HG02759 (cell line): ENCODE data around the gene TOMM40L.

Source experiments
- ATAC-seq: cut with Tn5 transposase; IDR thresholded peaks from one replicate; pipeline ENCODE4 v1.9.1; 2021; ENCODE audit warnings: mild to moderate bottlenecking, moderate library complexity; ENCODE audit not compliant: unreplicated experiment

The TOMM40L gene

GRCh38 chr1:161196521-161197451, 29.1 kb upstream of the TOMM40L start:
- ATAC-seq, result no peak

DNA sequence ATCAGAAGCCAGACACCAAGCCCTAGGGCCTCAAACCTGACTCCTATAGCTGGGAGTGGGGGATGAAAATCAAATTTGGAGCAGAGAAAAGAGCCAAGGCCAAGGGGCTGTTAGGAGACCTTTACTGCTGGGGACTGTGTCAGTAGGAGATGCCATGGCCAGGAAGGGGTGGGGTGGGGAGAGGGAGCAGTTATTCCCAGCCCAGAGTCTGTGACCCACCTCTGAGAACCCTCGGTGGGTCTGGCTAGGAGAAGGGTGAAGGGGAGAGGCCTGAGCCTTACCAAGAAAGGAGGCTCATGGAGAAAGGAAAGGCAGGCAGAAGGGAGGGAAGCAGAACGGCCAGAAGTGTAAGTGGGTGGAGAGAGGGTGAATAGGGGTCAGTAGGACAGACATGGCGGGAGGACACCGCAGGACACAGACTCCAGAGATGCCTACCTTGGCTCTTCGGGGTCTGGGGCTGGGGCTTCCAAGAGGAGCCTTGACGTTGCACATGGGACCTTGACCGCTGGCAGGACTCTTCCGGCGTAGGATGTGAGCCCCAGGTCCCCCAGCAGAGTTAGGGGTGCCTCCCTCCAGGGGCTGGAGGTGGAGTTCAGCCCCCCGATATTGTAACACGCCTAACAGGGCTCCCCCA, 28.2 kb upstream of the TOMM40L start:
- no peak for ATAC-seq

DNA sequence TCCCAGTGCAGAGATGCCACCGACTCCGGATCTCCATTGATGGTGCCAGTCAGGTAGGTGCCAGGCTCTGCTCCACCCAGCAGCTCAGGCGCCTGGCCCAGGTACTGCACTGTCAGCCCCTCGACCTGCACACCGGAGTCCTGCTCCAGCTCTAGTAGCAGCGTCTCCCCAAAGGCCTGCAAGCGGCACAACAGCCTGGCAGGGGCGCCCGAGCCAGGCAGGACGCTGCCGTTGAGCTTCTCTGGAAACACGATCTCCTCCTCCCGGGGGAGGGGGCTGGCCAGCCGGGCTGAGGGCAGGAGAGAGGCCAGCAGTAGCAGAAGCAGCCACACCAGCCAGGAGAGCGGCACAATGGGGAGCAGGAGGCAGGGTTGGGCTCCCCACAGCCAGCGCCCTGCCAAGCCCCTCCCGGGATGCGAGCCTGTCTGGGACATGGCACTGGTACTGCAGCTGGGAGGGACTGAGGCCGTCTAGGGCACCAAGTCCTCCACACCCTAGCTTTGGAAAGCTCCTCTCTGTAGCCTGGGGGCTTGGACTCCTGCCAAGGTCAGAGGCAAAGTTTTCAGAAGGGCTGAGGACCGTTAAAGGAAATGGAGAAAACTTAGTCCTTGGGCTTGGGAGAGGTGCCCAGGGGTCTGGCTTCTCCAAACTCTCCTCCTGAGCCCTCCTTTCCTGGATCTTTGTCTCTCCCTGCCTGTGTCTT, 27.5 kb upstream of the TOMM40L start:
- ATAC-seq, result no peak

GRCh38 chr1:161198897-161199431, 26.9 kb upstream of the TOMM40L start, which contains the start of gene ADAMTS4:
TSS of gene ADAMTS4 (minus strand) at chr1:161199054. CDS start at chr1:161198627, 427 bp downstream.
- no peak for ATAC-seq

GRCh38 chr1:161199506-161200139, 26.2 kb upstream of the TOMM40L start:
- ATAC-seq, result no peak

- ATAC-seq, result no peak
These were observed 25.4 kb upstream of the TOMM40L start for GRCh38 chr1:161200421-161200991.

DNA sequence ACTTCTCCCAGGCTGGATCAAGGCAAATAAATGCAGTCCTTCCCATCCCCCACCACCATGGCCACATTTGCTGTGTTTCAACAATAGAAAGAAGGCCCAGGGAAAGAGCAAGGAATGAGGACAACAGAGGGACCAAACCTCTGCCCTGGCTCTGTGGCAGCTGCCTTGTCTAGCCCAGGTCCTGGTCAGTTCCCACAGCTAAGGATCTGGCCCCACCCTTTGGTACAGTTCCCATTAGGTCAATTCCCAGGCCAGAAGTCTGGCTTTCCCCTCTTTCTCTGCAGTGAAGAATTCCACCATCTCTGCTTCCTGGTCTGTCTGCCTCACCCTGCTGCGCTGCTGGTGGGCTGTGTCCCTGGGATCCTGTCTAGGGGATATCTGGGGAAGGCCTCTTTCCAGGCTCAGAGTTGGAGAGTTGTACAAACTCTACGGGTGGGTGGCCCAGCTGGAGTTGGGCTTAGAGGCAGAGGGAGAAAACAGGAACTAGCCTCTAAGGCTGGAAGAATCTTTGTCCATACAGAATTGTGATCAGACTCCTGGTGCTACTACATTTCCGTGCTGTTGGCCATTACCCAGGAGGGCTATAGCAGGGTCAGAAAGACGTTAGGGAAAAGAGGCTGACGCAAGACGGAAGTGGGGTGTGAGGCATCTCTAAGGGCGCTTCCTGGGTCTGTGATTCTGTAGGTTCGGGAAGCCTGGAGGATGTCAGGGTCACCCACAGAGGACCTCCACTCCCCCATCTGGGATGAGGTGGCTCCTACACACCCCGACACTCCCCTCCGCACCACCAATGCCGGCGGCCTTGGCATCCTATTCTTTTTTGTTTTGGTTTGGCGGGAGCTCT, 24.6 kb upstream of the TOMM40L start:
- no peak for ATAC-seq

GRCh38 chr1:161201836-161202712, 23.8 kb upstream of the TOMM40L start, which contains the start of gene NDUFS2:
TSS of gene NDUFS2 (plus strand) at chr1:161202367. CDS start at chr1:161202386, 19 bp downstream.
- ATAC-seq, result peak; percentile 97

DNA sequence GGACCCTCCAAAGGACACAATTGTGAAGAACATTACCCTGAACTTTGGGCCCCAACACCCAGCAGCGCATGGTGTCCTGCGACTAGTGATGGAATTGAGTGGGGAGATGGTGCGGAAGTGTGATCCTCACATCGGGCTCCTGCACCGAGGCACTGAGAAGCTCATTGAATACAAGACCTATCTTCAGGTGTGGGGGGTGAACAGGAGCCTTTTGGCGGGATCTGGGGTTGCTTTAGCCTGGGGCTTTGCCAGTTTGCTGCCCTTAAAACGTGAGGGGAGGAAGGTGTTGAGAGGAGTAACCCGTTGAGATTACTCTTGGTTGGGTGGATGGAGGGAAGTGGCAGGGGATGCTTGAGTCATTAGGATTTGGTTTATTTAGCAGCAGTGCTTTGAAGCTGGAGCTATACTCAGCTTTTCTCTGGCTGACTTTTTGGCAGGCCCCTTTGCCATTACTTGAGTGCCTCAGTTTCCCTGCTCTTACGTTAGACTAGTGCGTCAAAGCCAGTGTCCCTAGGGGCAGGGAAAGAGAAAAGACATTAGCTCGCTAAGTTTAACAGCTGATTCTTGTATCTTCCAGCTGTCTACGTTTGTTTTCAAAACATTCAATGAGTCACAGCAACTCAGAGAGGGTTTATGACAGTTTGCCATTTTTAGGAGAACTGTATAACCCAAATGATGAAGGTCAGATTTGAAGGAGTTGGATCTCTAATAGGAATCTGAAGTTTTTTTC, 19.3 kb upstream of the TOMM40L start:
- no peak for ATAC-seq

DNA sequence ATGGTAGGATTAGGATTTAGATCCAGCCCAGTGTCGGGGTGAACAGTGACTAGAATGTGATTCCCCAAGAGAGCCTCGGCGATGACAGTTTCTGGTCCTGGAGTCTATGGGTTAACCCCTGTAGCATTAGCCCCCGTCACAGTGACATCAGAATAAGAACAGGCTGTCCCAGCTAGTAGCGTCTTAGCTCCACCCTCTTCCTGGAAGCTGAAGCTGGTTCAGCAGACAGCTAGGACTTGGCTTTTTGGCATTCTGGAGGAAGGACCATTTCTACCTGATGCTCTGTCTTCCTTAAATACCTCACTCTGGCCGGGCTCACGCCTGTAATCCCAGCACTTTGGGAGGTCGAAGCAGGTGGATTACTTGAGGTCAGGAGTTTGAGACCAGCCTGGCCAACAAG, 18.7 kb upstream of the TOMM40L start:
- ATAC-seq, result no peak

DNA sequence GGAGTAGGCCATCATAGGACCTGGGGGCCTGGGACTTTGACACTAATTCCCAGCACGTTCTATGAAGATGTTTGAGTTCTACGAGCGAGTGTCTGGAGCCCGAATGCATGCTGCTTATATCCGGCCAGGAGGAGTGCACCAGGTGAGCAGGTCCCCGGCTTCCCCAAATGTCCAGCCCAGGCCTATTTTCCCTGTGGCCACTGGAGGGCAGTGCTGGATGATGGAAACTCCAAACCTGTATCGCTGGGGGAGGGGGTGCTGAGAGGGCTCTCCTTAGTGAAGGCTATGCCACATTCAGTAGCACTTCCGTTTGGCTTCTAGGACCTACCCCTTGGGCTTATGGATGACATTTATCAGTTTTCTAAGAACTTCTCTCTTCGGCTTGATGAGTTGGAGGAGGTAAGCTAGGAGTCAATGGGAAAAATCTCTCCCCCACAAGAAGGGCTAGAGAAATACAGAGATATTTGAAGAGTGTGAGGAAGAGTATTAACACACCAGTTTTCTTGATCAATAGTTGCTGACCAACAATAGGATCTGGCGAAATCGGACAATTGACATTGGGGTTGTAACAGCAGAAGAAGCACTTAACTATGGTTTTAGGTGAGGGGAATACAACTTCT, 16.0 kb upstream of the TOMM40L start:
- ATAC-seq, result peak; percentile 53

GRCh38 chr1:161214369-161214768, 11.5 kb upstream of the TOMM40L start:
- ATAC-seq, result no peak

GRCh38 chr1:161215076-161215475, 10.8 kb upstream of the TOMM40L start, which contains the start of gene FCER1G:
TSS of gene FCER1G (plus strand) at chr1:161215295. CDS start at chr1:161215322, 27 bp downstream.
- ATAC-seq, result no peak

GRCh38 chr1:161216945-161217712, 8.7 kb upstream of the TOMM40L start:
- peak; percentile 92 for ATAC-seq

- ATAC-seq, result no peak
These were observed 8.0 kb upstream of the TOMM40L start for GRCh38 chr1:161217831-161218230.

DNA sequence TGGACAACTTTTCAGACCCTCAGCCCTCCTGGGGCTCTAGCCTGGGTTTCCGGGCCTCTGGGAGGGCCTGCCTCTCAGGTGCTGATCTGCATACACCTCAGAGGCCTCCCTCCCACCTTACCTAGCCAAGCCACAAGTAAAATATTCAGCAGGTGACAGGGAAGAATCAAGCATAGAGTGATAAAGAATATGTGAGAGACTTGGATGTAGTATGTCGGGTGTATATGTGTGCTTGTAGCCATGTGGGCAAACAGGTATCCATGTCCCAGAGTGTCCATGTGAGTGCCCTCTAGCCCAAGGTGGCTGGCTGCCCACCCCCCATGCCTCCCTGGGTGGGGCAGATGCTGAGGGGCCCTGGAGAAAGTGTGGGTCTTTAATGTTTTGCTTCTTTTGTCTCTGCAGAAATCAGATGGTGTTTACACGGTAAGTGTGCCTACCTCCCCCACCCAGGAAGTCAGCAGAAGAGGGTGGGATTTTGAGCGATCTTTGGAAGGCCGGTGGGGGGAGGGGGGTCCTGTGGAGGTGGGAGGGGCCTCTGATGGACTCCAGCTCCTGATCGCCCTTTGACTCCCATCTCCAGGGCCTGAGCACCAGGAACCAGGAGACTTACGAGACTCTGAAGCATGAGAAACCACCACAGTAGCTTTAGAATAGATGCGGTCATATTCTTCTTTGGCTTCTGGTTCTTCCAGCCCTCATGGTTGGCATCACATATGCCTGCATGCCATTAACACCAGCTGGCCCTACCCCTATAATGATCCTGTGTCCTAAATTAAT, 7.4 kb upstream of the TOMM40L start:
- no peak for ATAC-seq
